Ascending aorta (tissue), 2 donors: ENCODE results near the gene GRID2. TPM values are rescaled to one million over a fixed set of nuclear protein-coding genes. Genes with fewer than 3 reads are reported as not detected.

Experiments used
- DNase-seq, 2 donors: peaks; one replicate each; pipeline ENCODE4 v3.0.0-alpha.2; 2019; ENCODE audit warnings: low spot score in 2 of 2
- H3K27ac ChIP-seq, 2 donors: fragments of 200-600 bp; sonication (generic); one replicate each; pipeline ENCODE4 v1.5.1; 2016 to 2017; ENCODE audit warnings: mild to moderate bottlenecking in 1 of 2
- H3K27me3 ChIP-seq: fragments of 200-600 bp; sonication (generic); one replicate; pipeline ENCODE4 v1.5.1; 2017
- H3K36me3 ChIP-seq, 2 donors: fragments of 200-600 bp; sonication (generic); one replicate each; pipeline ENCODE4 v1.5.1; 2016
- H3K4me1 ChIP-seq, 2 donors: fragments of 200-600 bp; sonication (generic); one replicate each; pipeline ENCODE4 v1.5.1; 2016 to 2017; ENCODE audit warnings: mild to moderate bottlenecking in 1 of 2
- H3K4me3 ChIP-seq, 2 donors: fragments of 200-600 bp; sonication (generic); one replicate each; pipeline ENCODE4 v1.5.1; 2016 to 2017; ENCODE audit warnings: mild to moderate bottlenecking in 1 of 2
- H3K9me3 ChIP-seq, 2 donors: fragments of 200-600 bp; sonication (generic); one replicate each; pipeline ENCODE4 v1.5.1; 2016
- CTCF ChIP-seq, 3 experiments: fragments of 200-600 bp in 2 of 3; fragments of 450-650 bp in 1 of 3; sonication (generic) in 2 of 3; IDR thresholded peaks; one replicate each; pipeline ENCODE4 v1.5.1; 2016 to 2019; ENCODE audit warnings: antibody characterized with exemption in 3 of 3, mild to moderate bottlenecking in 1 of 3, moderate library complexity in 1 of 3
- intact Hi-C: fragments of 100-400 bp; cut with DNase I; formaldehyde crosslinking; loops from one replicate; pipeline ENCODE4 v1.15.1; 2023
- total RNA-seq: library from RNA; depleted of rRNA; stranded (reverse); fragments of >200 nt; gene quantifications from one replicate; pipeline ENCODE4 v1.1.0, GENCODE V29; 2016

Gene GRID2
- total RNA-seq, 1 donor from 2014 or later = not detected

DNA sequence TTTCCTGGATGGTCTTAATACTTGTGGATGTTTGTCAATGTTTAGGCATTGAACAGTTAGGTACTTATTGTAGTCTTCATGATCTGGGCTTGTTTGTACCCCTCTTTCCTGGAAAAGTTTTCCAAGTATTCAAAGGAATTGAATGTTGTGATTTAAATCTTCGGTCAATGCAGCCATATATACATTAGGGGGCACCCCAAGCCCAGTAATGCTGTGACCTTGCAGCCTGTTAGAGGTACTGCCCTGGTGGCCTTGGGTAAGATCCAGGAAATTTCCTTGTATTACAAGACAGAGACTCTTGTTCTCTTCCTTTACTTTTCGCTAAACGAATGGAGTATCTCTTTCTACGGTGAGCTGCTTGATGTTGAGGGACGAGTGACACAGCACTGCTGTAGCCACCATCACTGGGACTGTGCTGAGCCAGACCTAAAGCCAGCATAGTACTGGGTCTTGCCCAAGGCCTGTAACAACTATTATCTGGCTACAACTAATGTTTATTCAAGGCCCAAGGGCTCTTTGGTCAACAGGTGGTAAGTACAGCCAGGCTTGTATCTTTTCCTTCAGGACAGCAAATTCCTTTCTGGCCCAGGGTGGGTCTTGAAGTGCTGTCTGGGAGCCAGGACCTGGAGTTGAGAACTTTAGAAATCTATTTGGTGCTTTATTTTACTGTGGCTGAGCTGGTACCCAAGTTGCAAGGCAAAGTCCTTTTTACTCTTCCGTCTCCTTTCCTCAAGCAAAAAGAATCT lies 1406.5 kb downstream of the GRID2 start:
- DNase-seq = no peak
- H3K9me3 ChIP-seq = no peaks in the 10 kb centered on the region
- H3K27ac ChIP-seq = no peak overlapping the region
- H3K36me3 ChIP-seq = no peaks in the 10 kb centered on the region
- TF ChIP-seq CTCF (IDR thresholded peaks at IDR 0.05) = no peak
- H3K27me3 ChIP-seq = no peaks in the 10 kb centered on the region
- no peak overlapping the region for H3K4me3 ChIP-seq
- intact Hi-C loops = no loop called here
- no peaks in the 10 kb centered on the region for H3K4me1 ChIP-seq

- DNase-seq = no peak
- H3K36me3 ChIP-seq = no peaks in the 10 kb centered on the region
- no peaks in the 10 kb centered on the region for H3K27me3 ChIP-seq
- TF ChIP-seq CTCF (IDR thresholded peaks at IDR 0.05) = no peak
- H3K27ac ChIP-seq = no peak overlapping the region
- H3K4me1 ChIP-seq = no peaks in the 10 kb centered on the region
- no peaks in the 10 kb centered on the region for H3K9me3 ChIP-seq
- H3K4me3 ChIP-seq = no peak overlapping the region
- intact Hi-C loops = no loop called here
Observed at GRCh38 chr4:93710847-93711430, 1407.2 kb downstream of the GRID2 start.

GRCh38 chr4:93718233-93718632 lies 1414.5 kb downstream of the GRID2 start:
- no peak for TF ChIP-seq CTCF (IDR thresholded peaks at IDR 0.05)
- Histone ChIP-seq H3K4me3 (no peak overlapping the region), H3K4me1 (no peaks in the 10 kb centered on the region), H3K9me3 (no peaks in the 10 kb centered on the region), H3K27me3 (no peaks in the 10 kb centered on the region), H3K27ac (no peak overlapping the region), H3K36me3 (no peaks in the 10 kb centered on the region)
- no peak for DNase-seq
- intact Hi-C loops = no loop called here

- intact Hi-C loops = no loop called here
Observed at GRCh38 chr4:93719552-93719951, 1415.8 kb downstream of the GRID2 start.

DNA sequence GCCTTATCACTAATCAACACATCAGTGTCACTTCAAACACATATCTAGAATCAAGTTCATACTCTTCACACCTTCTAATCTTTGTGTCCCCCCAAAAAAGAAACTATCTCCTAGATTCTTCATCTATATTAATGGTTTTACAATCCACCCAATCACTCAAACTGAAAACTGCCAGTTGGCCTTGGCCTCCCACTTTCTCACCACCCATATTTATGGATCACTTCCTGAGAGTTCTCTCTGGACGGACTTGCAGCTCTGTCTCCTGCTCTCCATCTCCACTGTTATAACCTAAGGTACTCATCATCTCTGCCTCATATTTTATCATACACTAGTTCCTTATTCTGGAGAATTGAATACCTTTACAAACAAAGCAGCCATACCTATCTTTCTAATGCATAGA lies 1418.7 kb downstream of the GRID2 start:
- no peaks in the 10 kb centered on the region for H3K9me3 ChIP-seq
- no peak overlapping the region for H3K4me3 ChIP-seq
- H3K27ac ChIP-seq = no peak overlapping the region
- intact Hi-C loops = no loop called here
- no peaks in the 10 kb centered on the region for H3K36me3 ChIP-seq
- no peak for DNase-seq
- TF ChIP-seq CTCF (IDR thresholded peaks at IDR 0.05) = no peak
- H3K4me1 ChIP-seq = no peaks in the 10 kb centered on the region
- no peaks in the 10 kb centered on the region for H3K27me3 ChIP-seq

More at GRCh38 chr4:93719552-93719951, 1415.8 kb downstream of the GRID2 start:
- H3K9me3 ChIP-seq = no peaks in the 10 kb centered on the region
- no peak for TF ChIP-seq CTCF (IDR thresholded peaks at IDR 0.05)
- no peak for DNase-seq
- no peaks in the 10 kb centered on the region for H3K36me3 ChIP-seq
- no peak overlapping the region for H3K27ac ChIP-seq
- H3K27me3 ChIP-seq = no peaks in the 10 kb centered on the region
- H3K4me3 ChIP-seq = no peak overlapping the region
- H3K4me1 ChIP-seq = no peaks in the 10 kb centered on the region
